GM19463 (cell line): ENCODE measurements around the gene LCN6.
"Not testable (repeated sequence)": the region's sequence is repeated elsewhere in the genome, so short reads cannot be mapped to it uniquely, and the experiment has no call there.

Experiments used
- ATAC-seq: cut with Tn5 transposase; IDR thresholded peaks from one replicate; pipeline ENCODE4 v1.9.1; 2021; ENCODE audit warnings: mild to moderate bottlenecking, moderate library complexity; ENCODE audit not compliant: unreplicated experiment

Gene LCN6

GRCh38 chr9:136760424-136760823, 12.1 kb upstream of the LCN6 start:
- no peak for ATAC-seq

GRCh38 chr9:136759436-136760325, 11.4 kb upstream of the LCN6 start:
- no peak for ATAC-seq

- ATAC-seq = no peak
Observed at GRCh38 chr9:136759001-136759400, 10.7 kb upstream of the LCN6 start.

- no peak for ATAC-seq
Observed at GRCh38 chr9:136757751-136758140, 9.4 kb upstream of the LCN6 start.

- ATAC-seq = no peak
Observed at GRCh38 chr9:136757328-136757727, 9.0 kb upstream of the LCN6 start.

GRCh38 chr9:136756836-136757235, 8.5 kb upstream of the LCN6 start:
- no peak for ATAC-seq

GRCh38 chr9:136756134-136756438, 7.8 kb upstream of the LCN6 start:
- no peak for ATAC-seq

- not testable (repeated sequence) for ATAC-seq
Observed at GRCh38 chr9:136755302-136756133, 7.2 kb upstream of the LCN6 start.

- ATAC-seq = no peak
Observed at GRCh38 chr9:136754626-136755301, 6.4 kb upstream of the LCN6 start.

GRCh38 chr9:136754059-136754572, 5.8 kb upstream of the LCN6 start:
- no peak for ATAC-seq

GRCh38 chr9:136753371-136754058, 5.2 kb upstream of the LCN6 start:
- ATAC-seq = no peak

GRCh38 chr9:136751814-136752213, 3.5 kb upstream of the LCN6 start:
- no peak for ATAC-seq

GRCh38 chr9:136751244-136751643, 2.9 kb upstream of the LCN6 start:
- ATAC-seq = no peak

GRCh38 chr9:136750526-136750925, 2.2 kb upstream of the LCN6 start:
- ATAC-seq = no peak

- ATAC-seq = no peak
Observed at GRCh38 chr9:136748666-136749611, 614 bp upstream of the LCN6 start.

GRCh38 chr9:136747161-136748060, 914 bp downstream of the LCN6 start:
- ATAC-seq = no peak

- ATAC-seq = no peak
Observed at GRCh38 chr9:136746621-136747020, 1.7 kb downstream of the LCN6 start.

- ATAC-seq = no peak
Observed at GRCh38 chr9:136746155-136746490, 2.2 kb downstream of the LCN6 start.
